A549 (cell line): ENCODE measurements around the gene ZFYVE28.

ENCODE experiments used
- EP300 ChIP-seq, 2 experiments: fragments of >200 bp; sonication (Bioruptor Twin); formaldehyde crosslinking; IDR thresholded peaks; 2 replicates in 1 of 2; 3 replicates in 1 of 2; pipeline ENCODE4 v1.6.1; 2016 to 2017
- FOSL2 ChIP-seq, 2 experiments: fragments of 450-650 bp in 1 of 2; fragments of >200 bp in 1 of 2; sonication (Bioruptor Twin) in 1 of 2; formaldehyde crosslinking; IDR thresholded peaks; 2 replicates each; pipeline versions ENCODE4 v1.5.0 to v1.6.1; 2016 to 2020; ENCODE audit warnings: mild to moderate bottlenecking in 1 of 2, moderate library complexity in 1 of 2
- KDM1A ChIP-seq: fragments of 200-600 bp; sonication (generic); IDR thresholded peaks from 2 replicates; pipeline ENCODE4 v1.6.1; 2016; ENCODE audit warnings: low read depth, mild to moderate bottlenecking
- MYC ChIP-seq: IDR thresholded peaks from 2 replicates; pipeline ENCODE4 v1.6.1; 2012; ENCODE audit warnings: mild to moderate bottlenecking, inconsistent platforms, low read length, improper control_type of control experiment, borderline replicate concordance
- RAD21 ChIP-seq, 2 experiments: fragments of >200 bp in 1 of 2; sonication (Bioruptor Twin) in 1 of 2; formaldehyde crosslinking in 1 of 2; IDR thresholded peaks in 1 of 2; conservative IDR thresholded peaks in 1 of 2; 2 replicates in 1 of 2; 3 replicates in 1 of 2; pipeline ENCODE4 v1.6.1; 2012 to 2018; ENCODE audit warnings: inconsistent platforms in 1 of 2
- RFX5 ChIP-seq: fragments of 450-650 bp; IDR thresholded peaks from 2 replicates; pipeline ENCODE4 v1.7.1; 2014; ENCODE audit warnings: antibody characterized with exemption, mild to moderate bottlenecking, moderate library complexity
- RNF2 ChIP-seq: fragments of 200-600 bp; sonication (generic); IDR thresholded peaks from 2 replicates; pipeline ENCODE4 v1.6.1; 2016; ENCODE audit warnings: low read depth, mild to moderate bottlenecking, antibody characterized with exemption, moderate library complexity, borderline replicate concordance
- TF ChIP-seq, protein P1 (sequence below): fragments of >200 bp; sonication (Bioruptor Twin); formaldehyde crosslinking; IDR thresholded peaks from 3 replicates; pipeline ENCODE4 v1.5.1; 2016
- TF ChIP-seq, protein P2 (sequence below): fragments of 200-600 bp; sonication (generic); IDR thresholded peaks from 2 replicates; pipeline ENCODE4 v1.6.1; 2016; ENCODE audit warnings: antibody characterized with exemption, mild to moderate bottlenecking, moderate library complexity

DNA sequence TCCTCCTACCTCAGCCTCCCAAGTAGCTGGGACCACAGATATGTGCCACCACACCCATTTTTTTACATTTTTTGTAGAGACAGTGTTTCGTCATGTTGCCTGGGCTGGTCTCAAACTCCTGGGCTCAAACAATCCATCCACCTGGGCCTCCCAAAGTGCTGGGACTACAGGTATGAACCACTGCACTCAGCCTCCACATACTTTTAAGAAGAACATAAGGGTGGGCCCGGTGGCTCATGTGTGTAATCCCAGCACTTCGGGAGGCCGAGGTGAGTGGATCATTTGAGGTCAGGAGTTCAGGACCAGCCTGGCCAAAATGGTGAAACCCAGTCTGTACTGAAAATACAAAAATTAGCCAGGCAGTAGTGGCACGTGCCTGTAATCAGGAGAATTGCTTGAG, 105.1 kb downstream of the ZFYVE28 start:
- TF ChIP-seq, protein P1, sequence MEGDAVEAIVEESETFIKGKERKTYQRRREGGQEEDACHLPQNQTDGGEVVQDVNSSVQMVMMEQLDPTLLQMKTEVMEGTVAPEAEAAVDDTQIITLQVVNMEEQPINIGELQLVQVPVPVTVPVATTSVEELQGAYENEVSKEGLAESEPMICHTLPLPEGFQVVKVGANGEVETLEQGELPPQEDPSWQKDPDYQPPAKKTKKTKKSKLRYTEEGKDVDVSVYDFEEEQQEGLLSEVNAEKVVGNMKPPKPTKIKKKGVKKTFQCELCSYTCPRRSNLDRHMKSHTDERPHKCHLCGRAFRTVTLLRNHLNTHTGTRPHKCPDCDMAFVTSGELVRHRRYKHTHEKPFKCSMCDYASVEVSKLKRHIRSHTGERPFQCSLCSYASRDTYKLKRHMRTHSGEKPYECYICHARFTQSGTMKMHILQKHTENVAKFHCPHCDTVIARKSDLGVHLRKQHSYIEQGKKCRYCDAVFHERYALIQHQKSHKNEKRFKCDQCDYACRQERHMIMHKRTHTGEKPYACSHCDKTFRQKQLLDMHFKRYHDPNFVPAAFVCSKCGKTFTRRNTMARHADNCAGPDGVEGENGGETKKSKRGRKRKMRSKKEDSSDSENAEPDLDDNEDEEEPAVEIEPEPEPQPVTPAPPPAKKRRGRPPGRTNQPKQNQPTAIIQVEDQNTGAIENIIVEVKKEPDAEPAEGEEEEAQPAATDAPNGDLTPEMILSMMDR = no peak
- TF ChIP-seq KDM1A = no peak
- TF ChIP-seq EP300 (IDR thresholded peaks at IDR 0.05) = no peak
- no peak for TF ChIP-seq FOSL2 (IDR thresholded peaks at IDR 0.05)
- no peak for TF ChIP-seq FOSL2 (CRISPR knock-in tag; IDR thresholded peaks at IDR 0.05)
- TF ChIP-seq RFX5 = no peak
- TF ChIP-seq, protein P2, sequence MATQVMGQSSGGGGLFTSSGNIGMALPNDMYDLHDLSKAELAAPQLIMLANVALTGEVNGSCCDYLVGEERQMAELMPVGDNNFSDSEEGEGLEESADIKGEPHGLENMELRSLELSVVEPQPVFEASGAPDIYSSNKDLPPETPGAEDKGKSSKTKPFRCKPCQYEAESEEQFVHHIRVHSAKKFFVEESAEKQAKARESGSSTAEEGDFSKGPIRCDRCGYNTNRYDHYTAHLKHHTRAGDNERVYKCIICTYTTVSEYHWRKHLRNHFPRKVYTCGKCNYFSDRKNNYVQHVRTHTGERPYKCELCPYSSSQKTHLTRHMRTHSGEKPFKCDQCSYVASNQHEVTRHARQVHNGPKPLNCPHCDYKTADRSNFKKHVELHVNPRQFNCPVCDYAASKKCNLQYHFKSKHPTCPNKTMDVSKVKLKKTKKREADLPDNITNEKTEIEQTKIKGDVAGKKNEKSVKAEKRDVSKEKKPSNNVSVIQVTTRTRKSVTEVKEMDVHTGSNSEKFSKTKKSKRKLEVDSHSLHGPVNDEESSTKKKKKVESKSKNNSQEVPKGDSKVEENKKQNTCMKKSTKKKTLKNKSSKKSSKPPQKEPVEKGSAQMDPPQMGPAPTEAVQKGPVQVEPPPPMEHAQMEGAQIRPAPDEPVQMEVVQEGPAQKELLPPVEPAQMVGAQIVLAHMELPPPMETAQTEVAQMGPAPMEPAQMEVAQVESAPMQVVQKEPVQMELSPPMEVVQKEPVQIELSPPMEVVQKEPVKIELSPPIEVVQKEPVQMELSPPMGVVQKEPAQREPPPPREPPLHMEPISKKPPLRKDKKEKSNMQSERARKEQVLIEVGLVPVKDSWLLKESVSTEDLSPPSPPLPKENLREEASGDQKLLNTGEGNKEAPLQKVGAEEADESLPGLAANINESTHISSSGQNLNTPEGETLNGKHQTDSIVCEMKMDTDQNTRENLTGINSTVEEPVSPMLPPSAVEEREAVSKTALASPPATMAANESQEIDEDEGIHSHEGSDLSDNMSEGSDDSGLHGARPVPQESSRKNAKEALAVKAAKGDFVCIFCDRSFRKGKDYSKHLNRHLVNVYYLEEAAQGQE = no peak
- TF ChIP-seq RAD21 (conservative IDR thresholded peaks at IDR 0.05 in 1 of 2, IDR thresholded peaks at IDR 0.05 in 1 of 2) = no peak
- no peak for TF ChIP-seq RNF2
- TF ChIP-seq MYC = no peak
